NB4 (cell line): ENCODE measurements around the gene SETD5.

ENCODE experiments used
- CTCF ChIP-seq: IDR thresholded peaks from one replicate; pipeline ENCODE4 v1.5.1; 2012; ENCODE audit warnings: low read depth, low read length
- POLR2A ChIP-seq: IDR thresholded peaks from 2 replicates; pipeline ENCODE4 v1.6.1; 2011; ENCODE audit warnings: mild to moderate bottlenecking; ENCODE audit not compliant: insufficient read length; ENCODE audit errors: extremely low read depth

- TF ChIP-seq CTCF = no peak
- TF ChIP-seq POLR2A = no peak
Observed at GRCh38 chr3:9497821-9498565, 100.6 kb downstream of the SETD5 start.
